ENCODE measurements around the gene A4GALT. TPM values are rescaled to one million over a fixed set of nuclear protein-coding genes. Genes with fewer than 3 reads are reported as not detected.

Gene A4GALT
- total RNA-seq, 2 donors from 2014 or later, result 40.8 to 78.6 TPM

- H3K9me3 ChIP-seq, result no peaks in the 10 kb centered on the region
- TF ChIP-seq CTCF (IDR thresholded peaks at IDR 0.05), result no peak
- no peaks in the 10 kb centered on the region for H3K36me3 ChIP-seq
- H3K4me1 ChIP-seq, result peaks cover 4 to 96% of the 10 kb centered on the region in 2 donors
- no peak overlapping the region for H3K4me3 ChIP-seq
- DNase-seq (ENCODE audit: low spot score), result no peak
- H3K27ac ChIP-seq, result peak overlapping the region; percentile 95 to 98
- no peaks in the 10 kb centered on the region for H3K27me3 ChIP-seq
Measured at GRCh38 chr22:42684462-42685195, 36.0 kb downstream of the A4GALT start.

- no peak for TF ChIP-seq CTCF (IDR thresholded peaks at IDR 0.05)
- Histone ChIP-seq H3K27ac (peak overlapping the region; percentile 95 to 98), H3K4me3 (no peak overlapping the region), H3K36me3 (no peaks in the 10 kb centered on the region), H3K4me1 (peaks cover 4 to 87% of the 10 kb centered on the region in 2 donors), H3K9me3 (no peaks in the 10 kb centered on the region), H3K27me3 (no peaks in the 10 kb centered on the region)
- DNase-seq (ENCODE audit: low spot score), result peak; percentile 72
Measured at GRCh38 chr22:42683578-42684283, 36.9 kb downstream of the A4GALT start.

- TF ChIP-seq CTCF (IDR thresholded peaks at IDR 0.05), result no peak
- Histone ChIP-seq H3K4me1 (peaks cover 4 to 81% of the 10 kb centered on the region in 2 donors), H3K4me3 (no peak overlapping the region), H3K27ac (peak overlapping the region; percentile 95 to 98), H3K9me3 (no peaks in the 10 kb centered on the region), H3K27me3 (no peaks in the 10 kb centered on the region), H3K36me3 (no peaks in the 10 kb centered on the region)
- DNase-seq (ENCODE audit: low spot score), result no peak
Measured at GRCh38 chr22:42682113-42682851, 38.4 kb downstream of the A4GALT start.

GRCh38 chr22:42680648-42681047 is 40.0 kb downstream of the A4GALT start:
- DNase-seq (ENCODE audit: low spot score), result peak; percentile 88
- peak overlapping the region in 1 of 2 donors; percentile 52 for H3K27ac ChIP-seq

GRCh38 chr22:42679691-42680090 is 41.0 kb downstream of the A4GALT start:
- no peak for TF ChIP-seq CTCF (IDR thresholded peaks at IDR 0.05)
- DNase-seq (ENCODE audit: low spot score), result no peak
- H3K4me1 ChIP-seq, result peaks cover 0 to 73% of the 10 kb centered on the region in 2 donors

More at GRCh38 chr22:42680648-42681047, 40.0 kb downstream of the A4GALT start:
- TF ChIP-seq CTCF (IDR thresholded peaks at IDR 0.05), result no peak
- H3K9me3 ChIP-seq, result no peaks in the 10 kb centered on the region
- no peak overlapping the region for H3K4me3 ChIP-seq
- H3K4me1 ChIP-seq, result peaks cover 0 to 81% of the 10 kb centered on the region in 2 donors
- H3K27me3 ChIP-seq, result no peaks in the 10 kb centered on the region
- H3K36me3 ChIP-seq, result no peaks in the 10 kb centered on the region

More at GRCh38 chr22:42679691-42680090, 41.0 kb downstream of the A4GALT start:
- no peaks in the 10 kb centered on the region for H3K9me3 ChIP-seq
- H3K4me3 ChIP-seq, result no peak overlapping the region
- H3K36me3 ChIP-seq, result no peaks in the 10 kb centered on the region
- H3K27me3 ChIP-seq, result no peaks in the 10 kb centered on the region
- no peak overlapping the region for H3K27ac ChIP-seq
